ENCODE results near the gene SLC35E1. TPM values are rescaled to one million over a fixed set of nuclear protein-coding genes. Genes with fewer than 3 reads are reported as not detected.
A peak's percentile ranks its signal among the peaks of the same experiment; 100 is the strongest.
"Not testable (repeated sequence)": the region's sequence is repeated elsewhere in the genome, so short reads cannot be mapped to it uniquely, and the experiment has no call there.

SLC35E1 gene
- total RNA-seq, 1 donor from 2014 or later: 22.9 TPM

DNA sequence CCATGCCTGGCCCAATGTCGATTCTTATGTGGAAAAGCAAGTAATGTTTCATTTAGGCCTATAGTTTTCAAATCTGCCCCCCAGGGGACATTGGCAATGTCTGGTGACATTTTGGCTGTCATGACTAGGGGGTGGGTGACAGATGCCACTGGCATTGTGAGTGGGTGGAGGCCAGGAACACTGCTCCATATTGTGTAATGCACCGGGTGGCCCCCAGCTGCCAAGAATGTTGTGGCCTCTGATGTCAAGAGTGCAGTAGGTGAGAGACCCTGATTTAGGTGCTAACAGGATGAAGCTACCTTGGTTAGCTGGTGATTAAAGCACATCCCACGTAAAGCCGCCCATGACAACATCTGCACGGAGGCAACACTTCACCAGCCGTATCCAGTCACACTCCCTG is 65.3 kb downstream of the SLC35E1 start:
- peak; percentile 46 for ATAC-seq
- no peak for DNase-seq (ENCODE audit: low spot score)

DNA sequence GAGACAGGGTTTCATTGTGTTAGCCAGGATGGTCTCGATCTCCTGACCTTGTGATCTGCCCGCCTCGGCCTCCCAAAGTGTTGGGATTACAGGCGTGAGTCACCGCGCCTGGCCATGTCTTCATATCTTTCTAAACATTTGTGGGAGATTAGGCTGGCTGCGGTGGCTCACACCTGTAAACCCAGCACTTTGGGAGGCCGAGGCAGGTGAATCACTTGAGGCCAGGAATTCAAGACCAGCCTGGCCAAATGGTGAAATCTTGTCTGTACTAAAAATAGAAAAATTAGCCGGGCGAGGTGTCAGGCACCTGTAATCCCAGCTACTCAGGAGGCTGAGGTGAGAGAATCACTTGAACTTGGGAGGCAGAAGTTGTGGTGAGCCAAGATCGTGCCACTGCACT is 66.1 kb downstream of the SLC35E1 start:
- ATAC-seq; DNase-seq (ENCODE audit: low spot score): not testable (repeated sequence)

DNA sequence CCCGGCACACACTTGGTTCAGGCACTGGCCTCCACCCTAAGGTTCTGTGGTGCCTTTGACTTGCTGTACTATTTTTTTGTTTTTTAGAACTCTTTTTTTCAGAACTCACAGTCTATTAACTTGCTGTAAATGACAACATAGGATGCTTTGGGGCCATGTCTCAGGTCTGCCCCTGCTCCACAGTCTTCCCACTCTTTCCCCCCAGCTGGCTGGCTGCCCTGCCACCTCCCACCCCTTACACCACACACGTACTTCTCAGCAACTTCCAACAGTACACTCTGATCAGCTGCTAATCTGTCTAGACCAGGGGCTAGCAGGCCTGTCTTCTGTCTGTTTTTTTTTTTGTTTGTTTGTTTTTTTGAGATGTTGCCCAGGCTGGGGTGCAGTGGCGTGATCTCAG is 67.9 kb downstream of the SLC35E1 start:
- DNase-seq (ENCODE audit: low spot score) (no peak), ATAC-seq (no peak)

Other genes with a start within 250 kb of the SLC35E1 start
- 8.5 TPM for gene KLF2, start 247.6 kb downstream of the SLC35E1 start, total RNA-seq
- 17.2 TPM for gene EPS15L1, start 100.4 kb downstream of the SLC35E1 start, total RNA-seq
- gene CALR3, start 76.2 kb downstream of the SLC35E1 start, total RNA-seq: not detected
- 2.4 TPM for gene C19orf44, start 76.0 kb downstream of the SLC35E1 start, total RNA-seq
- 27.2 TPM for gene CHERP, start 30.0 kb downstream of the SLC35E1 start, total RNA-seq
- gene MED26, start 55.8 kb upstream of the SLC35E1 start, total RNA-seq: 6.0 TPM
- 37.9 TPM for gene SMIM7, start 87.7 kb upstream of the SLC35E1 start, total RNA-seq
- gene TMEM38A, start 88.7 kb upstream of the SLC35E1 start, total RNA-seq: 6.0 TPM
- not detected for gene NWD1, start 147.4 kb upstream of the SLC35E1 start, total RNA-seq